GM12892 (cell line): ENCODE measurements around the gene ACSF3.
"Not testable (repeated sequence)": the region's sequence is repeated elsewhere in the genome, so short reads cannot be mapped to it uniquely, and the experiment has no call there.

Source experiments
- DNase-seq: peaks from one replicate; pipeline ENCODE4 v3.0.0; 2011; ENCODE audit not compliant: insufficient read length
- FAIRE-seq: peaks from 2 replicates; lab custom pipeline; 2011; peaks lifted over from hg19 to GRCh38; lab: Jason Lieb, UNC
- POLR2A ChIP-seq: IDR thresholded peaks from 2 replicates; pipeline ENCODE4 v1.6.1; 2011; ENCODE audit warnings: low read depth, low read length, control low read depth
- POLR2AphosphoS5 ChIP-seq: IDR thresholded peaks from 2 replicates; pipeline ENCODE4 v1.6.1; 2011; ENCODE audit warnings: low read depth, low read length, control low read depth
- TAF1 ChIP-seq: IDR thresholded peaks from 2 replicates; pipeline ENCODE4 v1.6.1; 2011; ENCODE audit warnings: low read depth, mild to moderate bottlenecking, control low read depth, low read length, borderline replicate concordance

ACSF3 gene

DNA sequence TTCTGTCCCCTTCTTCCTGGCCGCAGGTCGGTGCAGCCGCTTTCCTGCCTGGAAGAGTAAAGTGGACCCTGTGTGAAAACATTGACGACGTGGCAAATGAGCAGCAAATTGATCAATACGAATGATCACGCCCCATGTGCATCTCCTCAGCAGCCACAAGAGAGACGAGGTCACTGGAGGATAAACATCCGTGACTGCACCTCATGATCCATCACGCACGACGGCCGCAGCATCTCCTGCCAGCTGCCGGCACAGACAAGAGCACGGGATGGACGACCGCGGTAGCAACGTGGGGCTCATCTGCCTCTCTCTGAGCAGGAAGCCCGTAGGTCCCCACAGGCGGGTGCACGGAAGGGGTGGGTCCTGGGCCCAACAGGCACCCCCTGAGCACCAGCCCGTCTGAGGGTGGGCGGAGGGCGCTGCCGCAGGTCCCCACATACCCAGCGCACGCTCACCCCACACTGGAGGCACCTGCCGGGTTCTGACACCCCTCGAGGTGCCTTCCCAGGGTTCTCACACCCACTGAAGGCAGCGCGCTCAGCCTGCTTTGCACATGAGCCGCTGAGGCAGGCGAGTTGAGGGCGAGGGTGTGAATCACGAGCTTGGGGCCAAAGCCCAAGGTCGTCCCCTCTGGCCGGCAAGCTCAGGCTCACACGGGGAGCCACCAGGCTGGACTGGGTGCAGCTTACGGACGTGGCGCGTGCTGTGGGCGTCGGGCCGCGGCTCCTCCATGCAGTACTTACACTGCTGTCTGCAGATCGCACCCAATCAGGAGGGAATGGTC lies 65.6 kb downstream of the ACSF3 start:
- TF ChIP-seq TAF1 (no peak), POLR2AphosphoS5 (no peak), POLR2A (no peak)
- FAIRE-seq: no peak
- no peak for DNase-seq

GRCh38 chr16:89159850-89160354 lies 66.2 kb downstream of the ACSF3 start:
- no peak for FAIRE-seq
- no peak for TF ChIP-seq TAF1
- no peak for DNase-seq

DNA sequence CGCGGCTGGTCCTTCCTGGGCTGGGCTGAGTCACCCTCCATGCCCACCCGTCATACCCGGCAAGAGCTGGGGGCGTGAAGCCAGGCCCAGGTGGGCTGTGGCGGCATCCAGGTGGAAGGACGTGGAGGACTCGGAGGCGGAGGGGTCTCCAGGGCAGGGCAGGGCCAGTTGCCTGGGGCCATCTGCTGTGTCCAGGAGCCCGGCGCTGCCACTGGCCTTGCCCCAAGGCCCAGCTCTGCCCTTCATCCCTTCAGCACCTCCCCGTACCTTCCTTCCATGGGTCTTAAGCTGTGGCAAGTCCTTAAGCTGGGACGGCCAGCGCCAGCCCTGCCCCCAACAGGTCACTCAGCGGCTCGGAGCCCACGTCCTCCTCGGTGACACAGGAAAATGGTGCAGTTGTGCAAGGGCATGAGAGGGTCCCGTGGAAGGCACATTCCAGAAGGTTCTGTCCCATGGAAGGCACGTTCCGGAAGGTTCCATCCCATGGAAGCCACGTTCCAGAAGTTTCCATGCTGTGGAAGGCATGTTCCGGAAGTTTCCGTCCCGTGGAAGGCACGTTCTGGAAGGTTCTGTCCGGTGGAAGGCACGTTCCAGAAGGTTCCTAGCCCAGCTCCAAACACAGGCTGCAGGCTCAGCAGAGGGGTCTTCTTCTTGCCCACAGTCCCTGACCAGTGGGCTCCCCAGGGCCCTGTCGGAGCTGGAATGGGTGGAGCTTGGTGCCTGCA lies 67.5 kb downstream of the ACSF3 start:
- DNase-seq (no peak), FAIRE-seq (no peak)
- TF ChIP-seq POLR2A (no peak), TAF1 (no peak), POLR2AphosphoS5 (no peak)

- TF ChIP-seq TAF1: no peak
- TF ChIP-seq POLR2A: no peak
- TF ChIP-seq POLR2AphosphoS5: no peak
- DNase-seq (no peak), FAIRE-seq (no peak)
Observed at GRCh38 chr16:89161763-89162713, 68.4 kb downstream of the ACSF3 start.

- FAIRE-seq (no peak), DNase-seq (no peak)
- TF ChIP-seq POLR2AphosphoS5 (no peak), TAF1 (no peak), POLR2A (no peak)
Observed at GRCh38 chr16:89163297-89163696, 69.6 kb downstream of the ACSF3 start.

- no peak for TF ChIP-seq POLR2A
- TF ChIP-seq POLR2AphosphoS5: no peak
- TF ChIP-seq TAF1: no peak
- DNase-seq: no peak
- no peak for FAIRE-seq
Observed at GRCh38 chr16:89164436-89164835, 70.8 kb downstream of the ACSF3 start.

GRCh38 chr16:89164847-89165680 lies 71.4 kb downstream of the ACSF3 start:
- no peak for TF ChIP-seq TAF1
- TF ChIP-seq POLR2AphosphoS5: no peak
- no peak for TF ChIP-seq POLR2A
- FAIRE-seq (no peak), DNase-seq (no peak)

DNA sequence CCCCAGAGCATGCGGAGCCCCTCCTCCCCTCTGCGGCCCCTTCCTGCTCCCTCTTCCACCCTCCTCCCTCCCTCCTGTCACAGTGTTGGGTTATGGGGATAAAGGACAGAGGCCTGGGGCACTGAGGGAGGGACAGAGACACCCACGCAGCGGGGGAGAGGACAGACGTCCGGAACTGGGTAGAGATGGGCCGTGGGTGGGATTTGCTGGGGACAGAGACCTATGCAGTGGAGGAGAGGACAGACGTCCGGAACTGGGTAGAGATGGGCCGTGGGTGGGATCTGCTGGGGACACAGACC lies 72.0 kb downstream of the ACSF3 start:
- FAIRE-seq, DNase-seq: not testable (repeated sequence)

DNA sequence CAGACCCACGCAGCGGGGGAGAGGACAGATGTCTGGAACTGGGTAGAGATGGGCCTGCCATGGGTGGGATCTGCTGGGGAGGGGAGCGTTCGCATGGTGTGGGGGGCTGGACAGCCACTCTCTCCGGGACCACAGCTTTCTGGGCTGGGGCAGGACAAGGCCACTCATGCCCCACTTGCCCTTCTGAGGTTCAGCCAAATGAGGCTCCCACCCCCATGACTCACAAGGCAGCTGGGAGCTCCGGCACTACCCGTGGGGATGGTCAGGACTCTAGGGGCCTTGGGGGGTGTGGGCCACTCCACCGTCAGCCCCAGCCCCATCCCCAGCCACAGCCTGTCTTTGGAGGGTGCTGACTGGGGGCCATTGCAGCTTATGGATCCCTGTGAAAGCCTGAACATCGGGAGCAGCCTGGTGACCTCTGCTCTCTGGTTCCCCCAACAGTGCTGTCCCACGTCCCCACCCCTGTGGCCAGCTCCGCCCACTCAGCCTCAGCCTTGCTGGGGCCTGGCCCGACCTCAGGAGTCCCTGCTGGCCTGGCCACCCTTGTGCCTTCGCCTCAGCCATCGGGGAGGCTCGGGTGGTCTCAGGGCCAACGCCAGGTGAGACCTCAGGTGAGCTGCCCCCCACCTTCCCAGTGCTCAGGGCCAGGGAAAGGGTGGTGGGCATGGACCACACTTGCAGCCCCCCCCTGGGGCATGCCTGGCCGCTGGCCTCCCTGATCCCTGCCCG lies 73.2 kb downstream of the ACSF3 start:
- TF ChIP-seq TAF1 (no peak), POLR2AphosphoS5 (no peak), POLR2A (no peak)
- DNase-seq (no peak), FAIRE-seq (no peak)

DNA sequence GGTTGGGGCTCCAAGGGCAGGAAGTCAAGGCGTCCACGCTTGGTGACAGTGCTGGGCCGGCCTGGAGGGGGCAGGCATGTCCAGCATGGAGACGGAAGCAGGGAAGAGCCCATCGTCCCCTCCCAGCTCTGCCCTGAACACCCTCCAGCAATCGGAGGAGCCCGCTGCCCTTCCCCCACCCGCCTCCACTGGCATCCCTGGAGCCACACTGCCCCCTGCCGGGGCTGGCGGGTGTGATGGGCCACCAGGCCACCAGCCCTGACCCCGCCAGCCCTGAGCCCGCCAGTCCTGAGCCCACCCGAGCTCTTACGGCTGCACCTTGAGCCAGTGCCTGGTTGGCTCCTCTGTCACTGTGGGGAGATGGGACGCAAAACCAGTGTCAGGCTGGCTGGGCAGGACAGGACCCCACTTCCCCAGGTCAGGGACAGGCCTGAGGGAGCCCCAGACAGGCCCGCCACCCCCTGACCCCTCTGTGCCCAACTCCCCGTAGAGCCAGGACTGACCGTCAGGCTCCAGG lies 73.8 kb downstream of the ACSF3 start:
- FAIRE-seq (peak; percentile 92), DNase-seq (peak; percentile 92)
- TF ChIP-seq POLR2AphosphoS5 (no peak), POLR2A (no peak)
